Endothelial cell of umbilical vein (primary cell): ENCODE results near the gene SLC22A4.

Experiments used
- CTCF ChIP-seq, 2 donors: IDR thresholded peaks; 1 replicate in 1 of 2; 2 replicates in 1 of 2; pipeline ENCODE4 v1.5.1; 2011; ENCODE audit warnings: low read length in 2 of 2, mild to moderate bottlenecking in 2 of 2, moderate library complexity in 2 of 2, control low read depth in 1 of 2, inconsistent platforms in 1 of 2, low read depth in 1 of 2; ENCODE audit not compliant: insufficient read depth in 1 of 2; ENCODE audit errors: extremely low read depth in 1 of 2
- EZH2 ChIP-seq: IDR thresholded peaks from 2 replicates; pipeline ENCODE4 v1.6.1; 2012; ENCODE audit warnings: borderline replicate concordance, low read depth, mild to moderate bottlenecking, moderate library complexity, low read length, inconsistent platforms; ENCODE audit not compliant: severe bottlenecking
- GATA2 ChIP-seq: IDR thresholded peaks from 2 replicates; pipeline ENCODE4 v1.7.0; 2011; ENCODE audit warnings: low read depth, mild to moderate bottlenecking, moderate library complexity, mixed read lengths, low read length; ENCODE audit not compliant: insufficient read length, insufficient read depth
- JUN ChIP-seq: IDR thresholded peaks from 2 replicates; pipeline ENCODE4 v1.6.1; 2011; ENCODE audit warnings: borderline replicate concordance, low read depth; ENCODE audit not compliant: insufficient read length, insufficient read depth
- MAX ChIP-seq: IDR thresholded peaks from 2 replicates; pipeline ENCODE4 v1.6.1; 2011; ENCODE audit not compliant: insufficient read depth, insufficient read length
- POLR2A ChIP-seq: IDR thresholded peaks from 2 replicates; pipeline ENCODE4 v1.6.1; 2012; ENCODE audit warnings: low read depth, mild to moderate bottlenecking, control low read depth, low read length
- POLR2AphosphoS5 ChIP-seq: IDR thresholded peaks from 2 replicates; pipeline ENCODE4 v1.6.1; 2012; ENCODE audit warnings: low read depth, mild to moderate bottlenecking, control low read depth, low read length, moderate library complexity; ENCODE audit not compliant: insufficient read depth

GRCh38 chr5:132266836-132267160 lies 27.4 kb upstream of the SLC22A4 start:
- TF ChIP-seq CTCF (IDR thresholded peaks at IDR 0.05; ENCODE audit: extremely low read depth in 1 of 2, insufficient read depth in 1 of 2, low read depth in 1 of 2, low read length in 2 of 2) (no peak), EZH2 (no peak), MAX (no peak), GATA2 (no peak), JUN (no peak), POLR2A (no peak), POLR2AphosphoS5 (no peak)
